Endothelial cell (in vitro differentiated cells): Measurements from ENCODE around the gene SOX13. TPM values are rescaled to one million over a fixed set of nuclear protein-coding genes. Genes with fewer than 3 reads are reported as not detected.
A peak's percentile ranks its signal among the peaks of the same experiment; 100 is the strongest.

Experiments
- DNase-seq: peaks from one replicate; pipeline ENCODE4 v3.0.0; 2021; ENCODE audit warnings: low spot score
- H3K27ac Mint-ChIP-seq: one replicate; pipeline ENCODE4 v1.8.0; 2021; ENCODE audit warnings: mixed read lengths, inconsistent platforms; ENCODE audit not compliant: unreplicated experiment
- H3K27me3 Mint-ChIP-seq: one replicate; pipeline ENCODE4 v1.8.0; 2021; ENCODE audit warnings: mild to moderate bottlenecking, moderate library complexity, mixed read lengths, inconsistent platforms; ENCODE audit not compliant: unreplicated experiment
- H3K36me3 Mint-ChIP-seq: one replicate; pipeline ENCODE4 v1.8.0; 2021; ENCODE audit warnings: mild to moderate bottlenecking, low read depth, mixed read lengths, inconsistent platforms; ENCODE audit not compliant: unreplicated experiment
- H3K4me1 Mint-ChIP-seq: one replicate; pipeline ENCODE4 v1.8.0; 2021; ENCODE audit warnings: mild to moderate bottlenecking, mixed read lengths, inconsistent platforms; ENCODE audit not compliant: unreplicated experiment
- H3K4me3 Mint-ChIP-seq: one replicate; pipeline ENCODE4 v1.8.0; 2021; ENCODE audit warnings: mild to moderate bottlenecking, mixed read lengths, inconsistent platforms; ENCODE audit not compliant: unreplicated experiment
- H3K9me3 Mint-ChIP-seq: one replicate; pipeline ENCODE4 v1.8.0; 2021; ENCODE audit warnings: mixed read lengths, inconsistent platforms; ENCODE audit not compliant: unreplicated experiment
- CTCF ChIP-seq: fragments of 200-600 bp; sonication (generic); IDR thresholded peaks from one replicate; pipeline ENCODE4 v1.5.0; 2021; ENCODE audit warnings: antibody characterized with exemption; ENCODE audit not compliant: unreplicated experiment
- total RNA-seq: library from RNA; stranded (reverse); fragmentation: NEBNext Ultra II Directional; extraction: Animal tissue kit (Norgen Biotek cat#: 25700); gene quantifications from one replicate; pipeline ENCODE4 v1.2.1, GENCODE V29; 2021; ENCODE audit not compliant: unreplicated experiment

SOX13 gene
- total RNA-seq, 1 donor from 2014 or later = 107 TPM

DNA sequence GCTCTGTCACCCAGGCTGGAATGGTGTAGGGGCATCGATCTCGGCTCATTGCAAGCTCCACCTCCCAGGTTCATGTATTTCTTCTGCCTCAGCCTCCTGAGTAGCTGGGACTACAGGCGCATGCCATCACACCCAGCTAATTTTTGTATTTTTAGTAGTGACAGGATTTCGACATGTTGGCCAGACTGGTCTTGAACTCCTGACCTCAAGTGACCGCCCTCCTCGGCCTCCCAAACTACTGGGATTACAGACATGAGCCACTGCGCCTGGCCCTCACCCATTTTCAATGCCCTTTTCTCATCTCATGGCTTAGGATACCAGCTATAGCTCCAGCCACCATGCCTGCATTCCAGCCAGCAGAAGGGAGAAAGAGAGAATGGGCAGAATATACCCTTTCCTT is 12.9 kb upstream of the SOX13 start:
- no peak for DNase-seq
- H3K36me3 Mint-ChIP-seq = no peaks in the 10 kb centered on the region
- H3K9me3 Mint-ChIP-seq = no peaks in the 10 kb centered on the region
- no peaks in the 10 kb centered on the region for H3K27me3 Mint-ChIP-seq
- H3K4me1 Mint-ChIP-seq = peaks cover 3% of the 10 kb centered on the region
- H3K4me3 Mint-ChIP-seq = no peak overlapping the region
- TF ChIP-seq CTCF = no peak
- no peak overlapping the region for H3K27ac Mint-ChIP-seq

- Mint-ChIP-seq H3K27ac (no peak overlapping the region), H3K27me3 (peaks cover 3% of the 10 kb centered on the region), H3K4me3 (no peak overlapping the region), H3K4me1 (peaks cover 15% of the 10 kb centered on the region), H3K9me3 (no peaks in the 10 kb centered on the region), H3K36me3 (peaks cover 5% of the 10 kb centered on the region)
- no peak for DNase-seq
- no peak for TF ChIP-seq CTCF
These were observed 10.8 kb upstream of the SOX13 start for GRCh38 chr1:204062106-204062505.

GRCh38 chr1:204065174-204065985 is 7.5 kb upstream of the SOX13 start:
- no peaks in the 10 kb centered on the region for H3K9me3 Mint-ChIP-seq
- H3K27ac Mint-ChIP-seq = peak overlapping the region; percentile 88
- H3K36me3 Mint-ChIP-seq = peaks cover 5% of the 10 kb centered on the region
- DNase-seq = no peak
- H3K27me3 Mint-ChIP-seq = peaks cover 3% of the 10 kb centered on the region
- H3K4me1 Mint-ChIP-seq = peaks cover 24% of the 10 kb centered on the region
- no peak for TF ChIP-seq CTCF
- H3K4me3 Mint-ChIP-seq = peak overlapping the region; percentile 59

- peak overlapping the region; percentile 59 for H3K4me3 Mint-ChIP-seq
- peaks cover 5% of the 10 kb centered on the region for H3K36me3 Mint-ChIP-seq
- no peaks in the 10 kb centered on the region for H3K9me3 Mint-ChIP-seq
- DNase-seq = no peak
- H3K4me1 Mint-ChIP-seq = peaks cover 24% of the 10 kb centered on the region
- TF ChIP-seq CTCF = no peak
- H3K27me3 Mint-ChIP-seq = peaks cover 3% of the 10 kb centered on the region
- H3K27ac Mint-ChIP-seq = peak overlapping the region; percentile 88
These were observed 7.0 kb upstream of the SOX13 start for GRCh38 chr1:204065986-204066300.

GRCh38 chr1:204067935-204068334 is 5.0 kb upstream of the SOX13 start:
- H3K27ac Mint-ChIP-seq = no peak overlapping the region
- H3K4me3 Mint-ChIP-seq = no peak overlapping the region
- H3K27me3 Mint-ChIP-seq = peaks cover 13% of the 10 kb centered on the region
- H3K9me3 Mint-ChIP-seq = no peaks in the 10 kb centered on the region
- peaks cover 5% of the 10 kb centered on the region for H3K36me3 Mint-ChIP-seq
- TF ChIP-seq CTCF = no peak
- H3K4me1 Mint-ChIP-seq = peaks cover 33% of the 10 kb centered on the region
- DNase-seq = no peak
